GM18502 (cell line): ENCODE data around the gene AMACR.

ENCODE experiments used
- ATAC-seq: cut with Tn5 transposase; IDR thresholded peaks from one replicate; pipeline ENCODE4 v1.9.1; 2021; ENCODE audit warnings: mild to moderate bottlenecking; ENCODE audit not compliant: unreplicated experiment, poor library complexity

Gene AMACR

DNA sequence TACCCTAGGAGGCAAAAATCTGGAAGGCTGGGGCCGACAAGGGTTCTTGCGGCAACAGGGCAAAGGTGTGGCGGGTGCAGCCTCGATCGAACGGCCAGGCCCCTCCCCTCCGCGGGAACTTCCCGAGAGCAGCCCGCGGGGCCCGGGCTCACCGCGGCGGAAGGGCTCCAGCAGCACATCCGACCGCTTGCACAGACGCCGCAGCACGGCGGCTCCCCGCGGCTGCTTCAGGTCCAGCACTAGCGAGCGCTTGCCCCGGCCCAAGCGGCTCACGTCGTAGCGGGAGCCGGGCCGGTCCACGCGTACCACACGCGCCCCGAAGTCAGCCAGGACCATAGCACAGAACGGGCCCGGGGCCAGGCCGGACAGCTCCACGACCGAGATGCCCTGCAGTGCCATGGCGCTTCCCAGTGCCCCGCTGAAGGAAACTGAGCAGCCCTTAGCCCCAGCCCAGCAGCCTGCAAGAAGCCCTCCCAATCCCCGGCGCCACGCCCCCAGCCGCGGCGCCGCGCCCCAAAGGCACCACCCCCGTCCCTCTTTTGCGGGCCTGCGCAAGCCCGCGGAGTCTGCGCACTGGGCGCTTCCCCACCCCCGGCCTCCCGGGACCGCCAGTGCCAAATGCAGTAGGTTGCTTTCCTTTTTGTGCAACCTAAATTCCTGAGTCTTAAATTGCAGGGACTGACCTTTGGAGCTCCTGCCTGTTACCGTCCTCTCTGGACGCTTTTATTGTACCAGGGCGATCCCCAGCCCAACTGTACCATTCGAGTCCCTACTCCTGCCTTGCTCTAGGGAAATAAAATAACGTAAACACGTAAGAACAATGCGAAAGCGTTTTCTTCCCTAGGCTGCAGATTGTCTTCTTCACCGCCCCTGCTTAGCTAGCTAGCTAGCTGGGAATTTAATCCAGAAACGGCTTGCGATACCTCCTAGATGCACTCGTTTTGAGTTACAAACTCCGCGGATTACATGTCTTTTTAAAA lies at the start of gene AMACR:
Gene AMACR (minus strand): TSS at position 430 of the 980 bp plus-strand sequence. CDS start 31 bp downstream, at position 399.
- ATAC-seq, result peak; percentile 95

DNA sequence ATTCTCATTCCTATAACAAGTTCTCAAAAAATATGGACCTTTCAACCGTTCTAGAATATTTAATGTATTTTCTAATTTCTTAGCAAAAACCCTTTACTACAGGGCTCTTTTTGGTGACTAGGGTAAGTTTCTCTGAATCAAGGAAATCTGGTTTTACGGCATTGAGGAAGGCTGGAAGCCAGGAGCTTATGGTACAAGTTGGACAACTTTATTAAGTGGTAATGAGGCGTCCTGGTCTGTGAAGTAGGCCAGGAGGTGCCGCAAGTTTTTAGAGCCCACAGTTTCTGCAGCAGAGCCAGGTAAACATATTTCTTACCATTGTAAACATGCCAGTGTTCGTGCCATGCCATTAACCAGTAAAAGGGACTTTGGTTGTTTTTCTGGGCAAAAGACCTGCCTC lies 49.7 kb upstream of the AMACR start:
- ATAC-seq, result no peak

DNA sequence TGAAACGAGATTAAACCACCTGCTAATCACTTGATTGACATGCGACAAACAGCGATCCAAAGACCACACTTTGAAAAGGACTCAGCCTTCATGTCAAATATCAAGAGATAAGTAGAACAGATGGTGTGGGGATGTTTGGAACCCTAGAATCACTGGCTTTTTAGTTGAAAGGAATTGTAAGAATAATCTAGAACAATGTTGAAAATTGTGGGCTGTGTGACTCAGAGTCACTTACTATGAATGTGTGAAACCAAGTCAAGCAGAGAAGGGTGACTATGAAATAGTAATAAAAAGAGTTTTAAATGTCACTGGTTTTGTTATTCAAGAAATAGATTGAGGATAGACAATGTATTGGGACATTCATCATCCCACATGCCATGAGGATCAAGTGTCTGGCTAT lies 49.3 kb upstream of the AMACR start:
- no peak for ATAC-seq

DNA sequence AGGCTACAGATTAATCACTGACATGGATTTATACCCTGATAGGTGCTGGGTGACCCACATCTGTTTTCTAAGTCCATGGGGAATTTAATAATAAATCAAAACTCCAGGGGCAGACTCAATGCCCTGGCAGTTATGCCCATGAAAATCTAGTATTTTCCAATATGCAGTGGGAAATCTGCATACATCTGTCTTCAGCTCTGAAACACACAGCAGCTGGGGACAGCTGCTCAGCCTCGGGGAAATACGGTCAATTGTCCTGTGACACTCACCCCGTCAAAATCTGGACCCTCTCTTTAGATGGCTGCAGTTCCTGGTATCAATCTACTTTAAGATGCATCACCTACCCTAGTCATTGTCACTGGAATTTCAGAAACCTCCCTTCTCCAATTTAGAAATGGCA lies 47.8 kb upstream of the AMACR start:
- ATAC-seq, result no peak

DNA sequence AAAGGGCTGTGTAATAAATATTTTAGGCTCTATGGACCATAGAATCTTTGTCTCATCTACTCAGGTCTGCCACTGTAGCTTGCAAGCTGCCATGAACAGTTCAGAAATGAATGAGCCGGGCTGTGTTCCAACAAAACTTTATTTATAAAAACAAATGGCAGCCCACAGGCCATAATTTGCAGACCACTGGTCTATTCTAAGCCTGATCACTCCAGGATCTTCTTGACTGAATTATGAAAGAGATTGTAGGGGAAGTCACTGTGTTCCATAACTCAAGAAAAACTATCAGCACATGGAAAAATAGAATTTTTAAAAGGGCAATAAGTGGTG lies 46.5 kb upstream of the AMACR start:
- no peak for ATAC-seq

DNA sequence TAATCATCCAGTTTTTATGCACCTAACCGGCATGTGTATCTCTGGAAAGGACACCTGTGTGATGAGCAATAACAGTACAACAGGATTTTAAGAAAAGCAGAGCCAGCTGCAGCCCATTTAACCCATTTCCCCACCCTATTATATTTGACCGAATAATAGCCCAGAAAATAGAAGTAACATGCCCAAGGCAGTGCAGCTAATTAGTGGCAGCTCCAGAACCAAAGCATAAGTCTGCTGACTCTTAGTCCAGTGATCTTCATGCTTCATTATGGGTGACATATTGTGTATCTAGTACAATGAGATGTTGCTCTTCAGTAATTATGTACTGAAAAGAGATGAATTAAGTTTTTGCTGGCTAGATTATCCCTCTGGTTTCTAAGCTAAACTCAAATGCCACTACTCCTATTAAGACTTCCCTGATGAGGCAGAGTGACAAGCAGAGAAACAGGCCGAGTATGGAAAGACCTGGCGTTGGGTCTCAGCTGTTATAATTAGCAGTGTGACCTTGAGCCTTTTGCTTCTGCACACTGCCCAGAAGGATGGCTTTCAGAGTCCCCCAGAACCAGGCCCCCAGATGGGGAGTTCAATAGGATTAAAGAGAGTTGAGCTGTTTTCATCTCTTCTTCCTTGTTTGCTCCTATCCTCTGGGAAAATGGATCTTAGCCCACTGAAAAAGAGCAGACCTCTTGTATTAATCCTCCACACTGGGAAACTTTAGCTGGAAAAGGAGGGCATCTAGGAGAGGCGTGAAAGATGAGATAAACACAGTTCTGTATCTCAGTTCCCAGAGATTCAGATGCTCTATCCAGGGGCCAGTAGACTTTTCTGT lies 45.9 kb upstream of the AMACR start:
- ATAC-seq, result no peak

DNA sequence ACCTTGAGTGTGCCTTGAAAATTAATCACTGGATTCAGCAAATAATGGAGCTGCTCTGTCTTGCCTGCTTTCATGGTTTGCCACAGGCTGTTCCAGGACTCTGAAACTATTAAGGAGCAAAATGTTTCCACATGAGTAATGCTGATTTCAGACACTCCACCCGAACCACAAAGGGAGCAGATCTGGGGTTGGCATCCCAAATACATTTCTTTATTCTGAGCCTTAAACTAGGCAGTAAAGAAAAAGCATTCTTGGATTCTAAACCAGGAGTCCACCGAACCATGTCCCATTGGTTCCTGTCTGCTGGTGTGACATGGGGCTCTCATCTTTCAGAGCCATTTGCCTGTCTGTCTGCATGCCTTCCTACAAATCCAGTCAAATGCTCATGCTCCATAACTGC lies 45.3 kb upstream of the AMACR start:
- no peak for ATAC-seq

DNA sequence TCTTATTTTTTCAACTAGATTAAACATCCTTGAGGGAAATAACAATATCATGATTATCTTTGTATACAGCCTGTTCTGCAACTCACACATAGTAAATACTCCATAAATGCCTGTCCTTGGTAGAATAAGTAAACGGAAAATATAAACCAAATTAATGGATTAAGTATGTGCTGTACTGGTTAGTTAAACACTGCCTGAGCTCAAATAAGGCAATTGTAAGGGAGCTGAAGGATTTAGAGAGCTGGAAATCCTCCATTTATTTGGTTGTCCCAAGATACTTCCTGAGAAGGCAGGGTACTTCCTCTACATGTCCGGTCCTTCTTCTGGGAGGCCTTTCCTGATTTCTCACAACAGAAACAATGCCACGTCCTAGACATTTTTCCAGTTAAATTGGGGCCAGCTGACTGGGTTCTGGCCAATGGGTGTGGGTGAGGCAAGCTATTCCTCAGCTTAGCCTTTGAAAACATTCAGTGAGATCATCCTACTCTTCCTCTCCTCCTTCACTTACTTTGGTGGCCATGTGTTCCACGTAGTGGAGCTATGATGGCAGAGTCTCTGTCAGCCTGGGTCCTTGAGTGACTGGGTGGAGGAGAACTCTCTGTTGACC lies 43.6 kb upstream of the AMACR start:
- ATAC-seq, result no peak

DNA sequence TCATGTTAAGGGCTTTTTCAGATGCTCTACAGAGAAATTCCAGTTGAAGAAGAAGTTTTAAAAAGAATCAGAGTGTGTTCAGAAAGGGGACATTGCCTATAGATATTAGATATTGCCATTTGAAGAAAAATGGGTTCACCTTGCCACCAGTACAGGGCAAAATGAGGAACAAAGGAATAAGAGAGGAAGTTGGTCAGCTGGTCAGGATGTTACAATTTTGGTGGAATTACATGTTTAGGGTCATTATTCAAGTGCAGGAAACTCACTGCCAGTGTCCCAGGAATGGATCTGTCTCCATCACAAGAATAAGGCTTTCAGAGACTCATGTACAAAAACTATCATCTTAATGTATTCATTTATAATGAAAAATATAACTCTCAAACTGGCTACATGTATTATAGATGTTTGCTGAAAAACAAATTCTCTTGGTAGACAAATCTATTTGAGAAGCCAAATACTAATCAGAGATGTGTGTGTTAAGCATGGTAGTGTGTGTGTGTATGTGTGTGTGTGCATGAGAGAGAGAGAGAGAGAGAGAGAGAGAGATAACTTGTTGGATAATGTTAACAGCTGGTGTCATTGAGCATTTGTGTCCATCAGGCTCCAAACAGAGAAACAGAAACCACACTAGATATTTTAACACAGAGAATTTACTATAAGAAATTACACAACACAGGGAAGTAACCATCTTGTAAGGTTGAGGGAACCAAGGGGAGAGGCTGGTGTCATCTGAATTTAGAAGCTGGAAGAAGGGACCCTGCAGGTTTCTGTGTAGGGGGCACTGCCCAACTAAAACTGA lies 40.1 kb upstream of the AMACR start:
- no peak for ATAC-seq

DNA sequence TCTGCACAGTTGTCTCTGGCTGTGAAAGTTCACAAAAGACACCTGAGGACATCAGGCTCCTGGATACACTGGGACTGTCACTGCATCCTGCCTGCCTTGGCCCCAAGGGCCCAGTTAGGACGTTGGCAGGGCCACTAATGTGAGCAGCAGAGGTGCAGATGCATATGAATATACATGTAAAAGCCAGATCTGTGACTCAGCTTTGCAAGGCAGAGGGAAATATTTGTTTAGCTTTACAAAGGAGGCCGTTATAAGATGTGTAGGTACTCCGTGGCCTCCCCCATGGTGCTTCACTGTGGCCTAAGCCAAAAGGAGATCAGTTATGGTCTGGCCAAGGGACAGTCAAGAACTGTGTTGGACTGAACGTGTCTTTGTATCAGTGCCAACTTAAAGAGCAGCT lies 39.3 kb upstream of the AMACR start:
- ATAC-seq, result no peak

DNA sequence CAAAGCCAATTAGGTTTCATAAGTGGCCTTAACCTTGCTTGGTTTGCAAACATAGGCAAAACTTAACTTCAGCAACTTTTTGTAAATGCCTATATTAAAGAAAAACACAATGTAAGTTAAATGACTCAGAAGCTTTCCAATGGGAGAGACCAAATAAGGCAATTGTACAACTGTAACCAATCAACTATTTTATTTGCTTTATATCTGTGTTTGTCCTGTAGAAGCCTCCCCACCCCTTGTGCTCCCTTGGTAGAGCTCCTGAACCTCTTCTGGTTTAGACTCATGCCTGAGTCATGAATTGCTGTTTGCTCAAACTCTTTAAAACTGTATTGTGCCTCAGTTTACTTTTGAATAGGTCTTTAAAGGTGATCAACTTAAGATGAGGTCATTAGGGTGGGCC lies 38.1 kb upstream of the AMACR start:
- no peak for ATAC-seq

DNA sequence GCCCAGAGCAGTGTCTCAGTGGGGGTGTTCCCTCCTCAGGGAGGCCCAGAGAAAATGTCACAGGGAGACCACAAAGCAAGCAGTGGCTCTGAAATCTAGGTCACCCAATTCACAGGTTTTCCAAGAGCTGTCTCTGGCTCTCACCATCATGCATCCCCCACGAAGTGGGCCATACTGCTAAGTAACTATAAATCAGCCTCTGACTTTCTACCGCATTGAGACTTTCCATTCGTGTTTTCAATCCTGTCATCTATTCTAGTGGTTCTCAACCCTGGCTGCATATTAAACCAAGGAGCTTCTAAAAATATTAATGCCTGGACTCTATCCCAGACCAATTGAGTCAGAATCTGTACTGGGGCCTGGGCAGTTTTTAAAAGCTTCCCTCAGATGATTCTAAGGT lies 37.2 kb upstream of the AMACR start:
- ATAC-seq, result no peak

DNA sequence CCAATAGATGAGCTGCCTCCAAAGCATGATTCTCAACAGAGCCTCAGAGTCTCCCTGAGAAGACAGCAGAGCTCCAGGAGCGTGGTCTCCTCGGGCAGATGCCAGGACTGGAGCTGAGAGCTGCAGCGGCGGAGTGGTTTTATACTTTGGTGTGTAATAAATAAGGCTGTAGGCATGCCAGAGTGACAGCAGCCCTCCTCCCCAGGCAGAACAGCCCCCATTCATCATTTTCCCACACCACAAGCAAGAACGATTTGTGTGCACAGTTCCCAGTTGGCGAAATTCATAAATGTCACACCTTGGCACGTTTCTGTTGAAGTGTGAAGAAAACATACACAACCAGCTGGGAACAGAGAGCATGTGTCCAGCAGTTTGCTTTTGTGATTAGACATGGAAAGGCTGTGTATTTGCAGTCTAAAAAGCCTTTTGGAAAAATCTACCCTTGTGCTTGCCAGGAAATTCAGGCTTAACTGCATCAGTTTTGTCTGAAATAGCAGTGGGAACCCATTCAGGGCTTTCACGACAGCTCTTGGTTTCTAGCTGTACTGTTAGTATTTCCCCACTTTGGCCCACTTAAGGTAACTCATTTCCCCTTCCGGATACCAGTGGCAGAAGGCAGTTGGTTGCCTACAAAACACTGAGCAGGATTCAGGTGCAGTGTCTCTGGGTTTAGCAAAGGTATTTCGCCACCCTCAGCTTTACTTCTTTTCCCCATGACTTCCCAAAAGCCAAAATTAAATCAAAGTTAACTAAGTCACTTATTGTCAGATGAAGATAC lies 35.4 kb upstream of the AMACR start, which contains the start of gene C1QTNF3:
Gene C1QTNF3 (minus strand): TSS at position 115 of the 778 bp plus-strand sequence. CDS start 88 bp downstream, at position 27.
- peak; percentile 40 for ATAC-seq

DNA sequence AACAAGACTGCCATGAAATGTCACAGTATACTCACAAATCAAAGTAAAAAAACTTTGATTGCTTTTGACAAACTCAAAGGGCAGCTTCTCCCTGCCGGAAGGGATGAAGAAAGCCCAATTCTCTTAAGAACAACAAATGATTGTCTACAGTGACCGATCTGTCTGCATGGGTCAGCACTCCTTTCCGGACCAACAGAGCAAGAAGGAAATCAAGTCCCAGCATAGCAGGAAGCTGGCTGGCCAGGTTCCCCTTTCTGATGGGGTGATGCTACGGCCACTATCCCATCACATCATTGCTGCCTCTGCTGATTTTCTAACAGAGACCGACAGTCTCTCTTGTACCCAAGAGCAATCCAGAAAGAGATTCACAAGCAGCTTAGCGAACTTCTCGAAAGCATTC lies 34.5 kb upstream of the AMACR start:
- no peak for ATAC-seq

DNA sequence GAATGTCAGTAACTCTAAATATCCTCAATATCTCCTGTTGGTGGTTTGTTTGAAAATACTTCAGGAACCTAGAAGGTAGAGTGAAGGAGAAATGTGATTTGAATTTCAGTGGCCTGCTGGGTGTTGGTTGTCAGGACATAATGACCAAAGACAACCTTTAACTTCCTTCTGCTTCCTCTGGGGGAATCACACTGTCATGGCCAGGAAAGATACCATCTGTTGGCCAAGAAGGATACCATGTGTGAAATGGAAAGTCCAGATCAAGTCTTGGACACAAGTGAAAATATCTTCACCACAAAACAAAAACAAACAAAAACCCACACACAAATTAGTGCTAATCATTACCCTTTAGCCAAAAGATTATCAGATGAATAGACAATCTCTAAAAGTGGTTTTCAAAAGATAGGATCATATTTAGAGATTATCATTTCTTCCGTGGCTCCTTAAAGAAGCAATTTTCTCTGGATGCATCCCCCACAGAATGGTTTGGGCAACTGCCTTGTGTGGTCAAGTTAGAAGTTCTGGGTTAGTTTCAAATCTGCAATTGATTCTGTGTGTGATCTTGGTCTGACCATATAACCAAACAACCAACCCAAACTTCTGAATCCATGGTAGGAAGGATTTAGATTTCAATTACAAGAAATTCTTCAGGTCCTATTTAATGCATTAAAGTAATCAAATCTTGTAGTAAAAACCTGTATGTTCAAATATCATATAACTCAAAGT lies 33.6 kb upstream of the AMACR start:
- ATAC-seq, result no peak

DNA sequence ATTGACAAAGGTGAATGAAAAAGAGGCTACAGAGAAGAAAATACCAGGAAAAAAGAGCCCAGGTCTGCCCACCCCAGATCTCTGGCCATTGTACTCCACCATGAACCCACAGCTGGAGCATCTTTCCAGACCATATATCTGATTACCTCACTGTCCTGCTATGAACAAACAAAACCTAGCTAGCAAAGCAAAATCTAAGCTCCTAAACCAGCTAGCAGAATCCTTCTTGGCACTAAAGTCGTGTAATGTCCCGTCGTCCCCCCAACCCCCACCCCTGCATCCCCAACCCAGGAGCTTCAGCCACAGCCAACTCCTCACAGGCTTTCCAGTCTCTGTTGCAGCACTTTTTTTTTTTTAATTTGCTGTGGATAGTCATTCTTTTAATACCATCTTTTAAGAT lies 32.6 kb upstream of the AMACR start:
- ATAC-seq, result no peak

DNA sequence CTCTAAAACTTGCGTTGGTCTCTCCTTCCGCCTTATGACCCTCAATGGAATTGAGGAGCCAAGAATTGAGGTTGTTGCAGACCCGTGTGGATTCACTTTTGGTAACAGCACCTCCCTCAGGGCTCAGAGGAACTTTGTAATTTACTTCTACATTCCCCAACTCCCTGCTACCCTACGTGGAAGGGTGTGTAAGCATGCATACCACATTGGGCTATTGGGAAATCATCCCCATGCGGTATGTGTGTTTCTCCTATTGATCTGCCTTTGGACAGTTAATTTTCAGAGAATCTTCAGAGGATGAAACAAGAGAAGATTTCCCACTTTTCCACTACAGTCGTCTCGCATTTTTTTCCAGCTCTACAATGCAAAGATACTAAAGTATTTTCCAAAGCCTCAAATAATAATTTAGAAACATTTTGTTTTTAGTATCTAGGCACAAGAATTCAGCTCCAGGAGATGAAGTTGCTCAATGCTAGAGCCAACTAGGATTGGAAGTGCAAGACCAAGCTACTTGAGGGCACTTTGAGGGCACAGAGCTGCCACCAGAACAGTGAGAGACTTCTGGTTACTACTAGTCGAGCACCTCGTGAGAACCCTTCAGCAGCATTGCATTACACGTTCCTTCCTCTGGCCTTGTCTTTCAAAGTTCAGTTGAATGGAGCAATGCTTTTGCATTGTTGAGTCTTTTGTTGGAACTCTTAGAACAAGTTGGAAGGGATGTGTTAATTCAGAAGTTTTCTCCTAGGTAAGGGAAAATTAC lies 31.7 kb upstream of the AMACR start:
- no peak for ATAC-seq

DNA sequence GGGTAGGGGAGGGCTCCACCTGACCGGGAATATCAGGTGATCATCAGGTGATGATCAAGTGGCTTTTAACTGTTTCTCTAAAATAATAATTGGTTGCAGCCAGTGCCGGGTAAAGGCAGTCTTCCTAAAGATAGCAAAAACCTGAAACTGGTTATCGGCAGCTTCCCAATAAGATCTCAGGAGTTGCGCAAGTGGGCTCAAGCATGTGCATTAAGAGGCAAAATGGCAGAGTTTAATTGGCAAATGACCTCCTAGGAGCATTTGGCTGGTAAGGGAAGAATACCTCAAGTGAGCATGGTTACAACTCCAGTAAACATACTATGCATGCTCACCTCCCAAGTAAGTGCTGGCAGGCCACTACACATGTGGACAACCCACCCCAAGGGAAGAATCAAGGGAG lies 31.0 kb upstream of the AMACR start:
- no peak for ATAC-seq
